GM13977 (cell line): ENCODE measurements around the gene ISM1.

ENCODE experiments used
- DNase-seq: peaks from one replicate; pipeline ENCODE4 v3.0.0; 2012; ENCODE audit warnings: low spot score
- in situ Hi-C: fragments of 300-500 bp; cut with MboI; formaldehyde crosslinking; loops from one replicate; pipeline ENCODE4 v1.12.0; 2022; ENCODE audit warnings: low sequenced_read_pairs, low pct_unique_long_range_greater_than_20kb, mixed read lengths, inconsistent platforms; ENCODE audit not compliant: unreplicated experiment
- TF ChIP-seq, protein P1 (sequence below): IDR thresholded peaks from 2 replicates; pipeline ENCODE4 v1.5.1; 2012; ENCODE audit warnings: mild to moderate bottlenecking, control low read depth; ENCODE audit not compliant: insufficient read depth; ENCODE audit errors: extremely low read depth, missing control alignments

ISM1 gene

GRCh38 chr20:13238001-13238653, 17.1 kb downstream of the ISM1 start:
- in situ Hi-C loops = no loop called here
- TF ChIP-seq, protein P1, sequence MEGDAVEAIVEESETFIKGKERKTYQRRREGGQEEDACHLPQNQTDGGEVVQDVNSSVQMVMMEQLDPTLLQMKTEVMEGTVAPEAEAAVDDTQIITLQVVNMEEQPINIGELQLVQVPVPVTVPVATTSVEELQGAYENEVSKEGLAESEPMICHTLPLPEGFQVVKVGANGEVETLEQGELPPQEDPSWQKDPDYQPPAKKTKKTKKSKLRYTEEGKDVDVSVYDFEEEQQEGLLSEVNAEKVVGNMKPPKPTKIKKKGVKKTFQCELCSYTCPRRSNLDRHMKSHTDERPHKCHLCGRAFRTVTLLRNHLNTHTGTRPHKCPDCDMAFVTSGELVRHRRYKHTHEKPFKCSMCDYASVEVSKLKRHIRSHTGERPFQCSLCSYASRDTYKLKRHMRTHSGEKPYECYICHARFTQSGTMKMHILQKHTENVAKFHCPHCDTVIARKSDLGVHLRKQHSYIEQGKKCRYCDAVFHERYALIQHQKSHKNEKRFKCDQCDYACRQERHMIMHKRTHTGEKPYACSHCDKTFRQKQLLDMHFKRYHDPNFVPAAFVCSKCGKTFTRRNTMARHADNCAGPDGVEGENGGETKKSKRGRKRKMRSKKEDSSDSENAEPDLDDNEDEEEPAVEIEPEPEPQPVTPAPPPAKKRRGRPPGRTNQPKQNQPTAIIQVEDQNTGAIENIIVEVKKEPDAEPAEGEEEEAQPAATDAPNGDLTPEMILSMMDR = no peak
- DNase-seq = no peak

GRCh38 chr20:13243826-13244376, 22.8 kb downstream of the ISM1 start:
- DNase-seq = no peak
- in situ Hi-C loops = no loop called here
- TF ChIP-seq, protein P1 = no peak

- no peak for DNase-seq
- TF ChIP-seq, protein P1 = no peak
- in situ Hi-C loops = no loop called here
Observed at GRCh38 chr20:13245250-13245723, 24.2 kb downstream of the ISM1 start.

DNA sequence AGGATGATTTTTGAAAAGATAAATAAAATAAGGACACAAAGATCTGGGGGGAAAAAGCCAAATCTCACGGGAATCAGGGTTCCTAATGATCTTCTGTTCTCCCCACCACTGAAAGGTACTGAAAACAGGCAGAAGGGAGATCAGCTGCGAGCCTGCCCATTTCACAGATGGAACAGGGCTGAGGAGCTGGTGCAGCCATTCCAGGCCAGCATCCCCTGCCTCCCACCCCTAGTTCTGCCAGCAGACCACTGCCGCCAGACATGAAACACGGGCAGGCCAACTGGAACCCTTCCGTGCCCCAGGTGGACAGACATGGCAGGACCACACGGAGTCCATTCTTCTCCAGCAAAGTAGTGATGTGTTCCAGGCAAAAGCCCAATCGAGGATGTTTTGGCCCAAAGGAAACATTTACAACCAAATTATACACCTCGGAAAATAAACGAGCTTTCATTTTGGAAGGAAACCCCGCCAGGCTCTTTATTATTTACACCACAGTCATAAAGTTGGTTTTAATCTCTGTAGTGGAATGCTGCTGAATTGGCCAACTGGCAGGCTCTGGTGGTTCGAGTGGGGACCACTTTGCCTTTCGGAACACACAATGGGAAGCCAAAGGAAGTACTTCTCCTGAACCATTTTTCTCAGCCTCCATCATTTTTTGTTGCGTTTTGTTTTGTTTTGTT, 28.2 kb downstream of the ISM1 start:
- in situ Hi-C loops = no loop called here
- DNase-seq = no peak
- TF ChIP-seq, protein P1 = no peak

DNA sequence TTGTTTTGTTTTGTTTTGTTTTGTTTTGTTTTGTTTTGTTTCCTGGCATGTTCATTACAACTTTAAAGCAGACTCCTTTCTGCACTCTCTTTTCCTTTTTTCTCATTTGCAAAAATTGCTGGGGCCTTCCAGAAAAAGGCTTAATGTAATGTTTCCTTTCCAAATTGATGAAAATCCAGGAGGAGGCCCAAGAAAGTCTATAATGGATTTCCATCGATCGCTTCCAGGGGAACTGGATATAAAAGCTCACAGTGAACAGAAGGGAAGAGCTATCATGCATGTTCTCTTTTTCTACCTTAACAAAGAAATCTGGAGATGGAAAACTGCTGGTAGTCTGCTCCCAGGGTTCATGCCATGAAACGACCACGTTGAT, 28.7 kb downstream of the ISM1 start:
- DNase-seq = no peak
- TF ChIP-seq, protein P1 = no peak
- in situ Hi-C loops = no loop called here

DNA sequence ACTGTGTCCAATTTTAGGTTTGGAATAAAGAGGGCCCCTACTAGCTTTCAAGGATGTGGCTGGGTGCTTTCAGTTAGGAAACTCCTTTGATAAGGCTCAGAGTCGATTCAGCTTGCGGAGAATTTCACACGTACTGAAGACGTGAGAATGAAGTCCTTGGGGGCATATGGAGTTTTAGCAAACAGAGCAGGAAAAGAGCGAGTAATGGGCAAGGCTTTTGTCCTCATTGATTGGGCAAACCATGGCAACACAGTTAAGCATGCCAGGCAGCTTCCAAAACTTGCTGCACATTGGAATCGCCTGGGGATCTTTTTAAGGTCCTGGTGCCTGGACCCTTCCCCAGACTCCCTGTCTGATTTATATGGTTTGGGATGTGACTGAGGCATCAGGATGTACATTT, 29.2 kb downstream of the ISM1 start:
- in situ Hi-C loops = no loop called here

More for the DNA sequence above, 29.2 kb downstream of the ISM1 start:
- no peak for DNase-seq
- TF ChIP-seq, protein P1 = no peak
